Spleen (tissue), 11 donors: Measurements from ENCODE around the gene JAZF1. TPM values are rescaled to one million over a fixed set of nuclear protein-coding genes. Genes with fewer than 3 reads are reported as not detected.

Source experiments
- DNase-seq: peaks from one replicate; pipeline ENCODE4 v3.0.0-alpha.2; 2020
- H3K27ac ChIP-seq, 8 donors: fragments of 200-600 bp; sonication (generic) in 7 of 8; 1 replicate in 4 of 8; 2 replicates in 4 of 8; pipeline versions ENCODE4 v1.5.0 to v1.8.0; 2016 to 2021; ENCODE audit warnings: inconsistent platforms in 4 of 8, mild to moderate bottlenecking in 4 of 8, moderate library complexity in 1 of 8
- H3K27me3 ChIP-seq, 7 donors: fragments of 200-600 bp; sonication (generic) in 6 of 7; replicated peaks in 1 of 7; 1 replicate in 4 of 7; 2 replicates in 3 of 7; pipeline versions ENCODE4 v1.5.0 to v1.8.0; 2016 to 2021; ENCODE audit warnings: inconsistent platforms in 3 of 7, mild to moderate bottlenecking in 1 of 7
- H3K36me3 ChIP-seq, 6 donors: fragments of 200-600 bp; sonication (generic) in 5 of 6; 1 replicate in 4 of 6; 2 replicates in 2 of 6; pipeline versions ENCODE4 v1.5.0 to v1.8.0; 2016 to 2021; ENCODE audit warnings: inconsistent platforms in 2 of 6
- H3K4me1 ChIP-seq, 6 donors: fragments of 200-600 bp; sonication (generic) in 5 of 6; 1 replicate in 3 of 6; 2 replicates in 3 of 6; pipeline versions ENCODE4 v1.5.0 to v1.8.0; 2016 to 2021; ENCODE audit warnings: inconsistent platforms in 3 of 6
- H3K4me3 ChIP-seq, 8 donors: fragments of 200-600 bp; sonication (generic) in 7 of 8; 1 replicate in 4 of 8; 2 replicates in 4 of 8; pipeline versions ENCODE4 v1.5.0 to v1.8.0; 2016 to 2021; ENCODE audit warnings: inconsistent platforms in 4 of 8, mild to moderate bottlenecking in 4 of 8, moderate library complexity in 2 of 8
- H3K9me3 ChIP-seq, 8 donors: fragments of 200-600 bp; sonication (generic) in 7 of 8; 1 replicate in 4 of 8; 2 replicates in 4 of 8; pipeline versions ENCODE4 v1.5.0 to v1.8.0; 2016 to 2021; ENCODE audit warnings: inconsistent platforms in 4 of 8
- CTCF ChIP-seq, 11 experiments: fragments of 200-600 bp in 7 of 11; fragments of 450-650 bp in 4 of 11; sonication (generic) in 4 of 11; IDR thresholded peaks in 8 of 11; conservative IDR thresholded peaks in 3 of 11; 1 replicate in 7 of 11; 2 replicates in 4 of 11; pipeline versions ENCODE4 v1.4.0 to v1.8.0; 2016 to 2021; ENCODE audit warnings: antibody characterized with exemption in 11 of 11, inconsistent platforms in 4 of 11, mild to moderate bottlenecking in 1 of 11
- POLR2A ChIP-seq, 3 donors: fragments of 450-650 bp; IDR thresholded peaks; one replicate each; pipeline ENCODE4 v1.5.1; 2017; ENCODE audit warnings: antibody characterized with exemption in 3 of 3, mild to moderate bottlenecking in 1 of 3
- POLR2AphosphoS5 ChIP-seq, 3 donors: sonication (generic); formaldehyde crosslinking; IDR thresholded peaks; one replicate each; pipeline ENCODE4 v1.5.1; 2017; ENCODE audit warnings: antibody characterized with exemption in 3 of 3
- WGBS, 5 donors: extraction: QIAGEN DNeasy Blood & Tissue Kit in 3 of 5; methylation state at CpG; one replicate each; pipeline versions ENCODE4 v1.1.5 to v1.1.7; 2013 to 2018; 5-methylcytosine and 5-hydroxymethylcytosine counted together
- intact Hi-C: fragments of 100-400 bp; cut with DNase I; formaldehyde crosslinking; loops from one replicate; pipeline ENCODE4 v1.15.0; 2023; ENCODE audit warnings: low total_unique reads
- polyA plus RNA-seq, 3 donors: library from polyadenylated mRNA; stranded (reverse); fragments of 200-250 nt; gene quantifications; one replicate each; pipeline ENCODE4 v1.2.1, GENCODE V29; 2013
- total RNA-seq, 7 donors: library from RNA; depleted of rRNA in 3 of 7; stranded (reverse); fragments of >200 nt in 3 of 7; fragmentation: NEBNext Ultra II Directional in 4 of 7; extraction: Animal tissue kit (Norgen Biotek cat#: 25700) in 4 of 7; gene quantifications; one replicate each; pipeline versions ENCODE4 v1.1.0 to v1.2.1, GENCODE V29; 2016 to 2021
- donor health status: healthy with polysubstance abuse.
- donor health status: DM: no; HTN: no; CAD: no; lungs with moderate emphysema.
- donor health status: DM: no; HTN: no; CAD: no.
- donor health status: Bipolar disorder and iron deficiency.
- donor health status: healthy.
- donor health status: DM: no; HTN: no; CAD: no.
- donor health status: DM: yes; HTN: yes; CAD: no.

The JAZF1 gene
- total and polyA plus RNA-seq, 10 donors, result 13.5 to 33.8 (median 24.7) TPM

- TF ChIP-seq POLR2A (IDR thresholded peaks at IDR 0.05) (no peak), POLR2AphosphoS5 (IDR thresholded peaks at IDR 0.05) (no peak), CTCF (IDR thresholded peaks at IDR 0.05 in 8 of 11, conservative IDR thresholded peaks at IDR 0.05 in 3 of 11) (no peak)
- no peak overlapping the region for H3K4me3 ChIP-seq
- no peak overlapping the region for H3K27ac ChIP-seq
- H3K4me1 ChIP-seq, result peaks cover 12 to 97% (median 68%) of the 10 kb centered on the region in 6 donors
- H3K27me3 ChIP-seq, result no peaks in the 10 kb centered on the region
- WGBS, 5 donors, result 74 to 80% (median 77%) methylated on average over 7 of the region's 7 CpGs
- H3K9me3 ChIP-seq, result no peaks in the 10 kb centered on the region
- intact Hi-C loops, result no loop called here
- no peak for DNase-seq
- H3K36me3 ChIP-seq, result peaks cover 0 to 4% (median 0%) of the 10 kb centered on the region in 6 donors
Measured at GRCh38 chr7:28157831-28158416, 22.7 kb downstream of the JAZF1 start.

- TF ChIP-seq POLR2AphosphoS5 (IDR thresholded peaks at IDR 0.05) (no peak), CTCF (IDR thresholded peaks at IDR 0.05 in 8 of 11, conservative IDR thresholded peaks at IDR 0.05 in 3 of 11) (no peak), POLR2A (IDR thresholded peaks at IDR 0.05) (no peak)
- intact Hi-C loops, result no loop called here
- 89 to 93% (median 92%) methylated on average over 6 of the region's 6 CpGs for WGBS, 5 donors
- Histone ChIP-seq H3K36me3 (peaks cover 0 to 4% (median 0%) of the 10 kb centered on the region in 6 donors), H3K9me3 (no peaks in the 10 kb centered on the region), H3K27ac (peak overlapping the region in 2 of 8 donors; percentile 80 to 81), H3K4me3 (no peak overlapping the region), H3K27me3 (no peaks in the 10 kb centered on the region), H3K4me1 (peaks cover 19 to 97% (median 68%) of the 10 kb centered on the region in 6 donors)
- no peak for DNase-seq
Measured at GRCh38 chr7:28157076-28157745, 23.4 kb downstream of the JAZF1 start.

- 71 to 99% (median 96%) methylated on average over 4 of the region's 4 CpGs for WGBS, 5 donors
- no peak for TF ChIP-seq POLR2AphosphoS5 (IDR thresholded peaks at IDR 0.05)
- TF ChIP-seq POLR2A (IDR thresholded peaks at IDR 0.05), result no peak
- no peak for TF ChIP-seq CTCF (IDR thresholded peaks at IDR 0.05 in 8 of 11, conservative IDR thresholded peaks at IDR 0.05 in 3 of 11)
- intact Hi-C loops, result no loop called here
- DNase-seq, result no peak
- H3K27me3 ChIP-seq, result no peaks in the 10 kb centered on the region
- H3K36me3 ChIP-seq, result peaks cover 0 to 4% (median 0%) of the 10 kb centered on the region in 6 donors
- no peak overlapping the region for H3K4me3 ChIP-seq
- peaks cover 24 to 97% (median 68%) of the 10 kb centered on the region in 6 donors for H3K4me1 ChIP-seq
- H3K27ac ChIP-seq, result peak overlapping the region in 6 of 8 donors; percentile 66 to 81 (median 78)
- no peaks in the 10 kb centered on the region for H3K9me3 ChIP-seq
Measured at GRCh38 chr7:28156401-28156800, 24.2 kb downstream of the JAZF1 start.

GRCh38 chr7:28155964-28156363, 24.6 kb downstream of the JAZF1 start:
- peaks cover 0 to 4% (median 0%) of the 10 kb centered on the region in 6 donors for H3K36me3 ChIP-seq
- peak overlapping the region; percentile 46 to 81 (median 73) for H3K27ac ChIP-seq
- H3K27me3 ChIP-seq, result no peaks in the 10 kb centered on the region
- 59 to 70% (median 70%) methylated on average over 3 of the region's 3 CpGs for WGBS, 5 donors
- DNase-seq, result no peak
- TF ChIP-seq POLR2AphosphoS5 (IDR thresholded peaks at IDR 0.05) (no peak), CTCF (IDR thresholded peaks at IDR 0.05 in 8 of 11, conservative IDR thresholded peaks at IDR 0.05 in 3 of 11) (no peak), POLR2A (IDR thresholded peaks at IDR 0.05) (no peak)
- peaks cover 24 to 98% (median 70%) of the 10 kb centered on the region in 6 donors for H3K4me1 ChIP-seq
- intact Hi-C loops, result no loop called here
- H3K4me3 ChIP-seq, result no peak overlapping the region
- no peaks in the 10 kb centered on the region for H3K9me3 ChIP-seq
